AG04450 (cell line): ENCODE data around the gene CCDC121. TPM values are rescaled to one million over a fixed set of nuclear protein-coding genes. Genes with fewer than 3 reads are reported as not detected.
A peak's percentile ranks its signal among the peaks of the same experiment; 100 is the strongest.

Source experiments
- CTCF ChIA-PET: fragments of 300-600, 350-600 bp; formaldehyde crosslinking; extraction: SDS; loops from one replicate; lab custom pipeline; 2022; ENCODE audit warnings: antibody characterized with exemption, inconsistent platforms; lab: Charles Lee
- POLR2A ChIA-PET: fragments of 350-600 bp; formaldehyde crosslinking; extraction: SDS; loops from one replicate; lab custom pipeline; 2021; ENCODE audit warnings: antibody characterized with exemption, inconsistent platforms; lab: Yijun Ruan, JAX
- DNase-seq: peaks from one replicate; pipeline ENCODE4 v3.0.0-alpha.2; 2011; ENCODE audit warnings: low read depth, low spot score
- H3K27ac ChIP-seq: one replicate; pipeline ENCODE4 v1.5.1; 2012; ENCODE audit warnings: low read depth, low read length, control low read depth
- H3K27me3 ChIP-seq: one replicate; pipeline ENCODE4 v1.6.0; 2012; ENCODE audit warnings: low read length; ENCODE audit not compliant: control insufficient read depth, insufficient read depth
- H3K4me3 ChIP-seq: 2 replicates; pipeline ENCODE4 v1.5.1; 2011; ENCODE audit warnings: mild to moderate bottlenecking, low read depth, low read length, control low read depth
- H3K9me3 ChIP-seq: 2 replicates; pipeline ENCODE4 v1.5.1; 2012; ENCODE audit warnings: low read length; ENCODE audit not compliant: control insufficient read depth, insufficient read depth
- CTCF ChIP-seq: IDR thresholded peaks from 2 replicates; pipeline ENCODE4 v1.5.1; 2011; ENCODE audit warnings: low read depth, low read length, control low read depth, inconsistent platforms
- polyA plus RNA-seq: library from polyadenylated mRNA; depleted of rRNA; stranded (reverse); fragments of >200 nt; gene quantifications from 2 replicates; pipeline ENCODE4 v1.2.3, GENCODE V29; 2011

The CCDC121 gene
- polyA plus RNA-seq, 1 experiment, result 1.8 TPM

GRCh38 chr2:27647737-27648136, 18.9 kb upstream of the CCDC121 start:
- H3K4me3 ChIP-seq, result no peak overlapping the region
- CTCF ChIA-PET, result interaction anchor here (1.6 to 2.0 kb wide), 2 partner anchors 36 to 241 kb away, joined by 3 to 11 read pairs; no protein-coding TSS in a partner anchor
- no peak overlapping the region for H3K27ac ChIP-seq
- no peak for DNase-seq
- H3K27me3 ChIP-seq, result no peaks in the 10 kb centered on the region
- no peaks in the 10 kb centered on the region for H3K9me3 ChIP-seq
- POLR2A ChIA-PET, result no interaction called here
- no peak for TF ChIP-seq CTCF

GRCh38 chr2:27647289-27647688, 18.5 kb upstream of the CCDC121 start:
- 0 out of 2 replicates have a peak, but pooled peaks have one; percentile 19 for TF ChIP-seq CTCF
- Histone ChIP-seq H3K9me3 (no peaks in the 10 kb centered on the region), H3K4me3 (no peak overlapping the region), H3K27me3 (no peaks in the 10 kb centered on the region), H3K27ac (no peak overlapping the region)
- DNase-seq, result no peak
- CTCF ChIA-PET, result interaction anchor here (1.6 to 2.0 kb wide), 2 partner anchors 37 to 240 kb away, joined by 3 to 11 read pairs; no protein-coding TSS in a partner anchor
- POLR2A ChIA-PET, result interaction anchor here (0.5 kb wide), 1 partner anchor 17 kb away, joined by 6 read pairs; no protein-coding TSS in a partner anchor

- ChIA-PET CTCF (no interaction called here), POLR2A (no interaction called here)
- Histone ChIP-seq H3K9me3 (no peaks in the 10 kb centered on the region), H3K27ac (no peak overlapping the region), H3K4me3 (no peak overlapping the region), H3K27me3 (no peaks in the 10 kb centered on the region)
- no peak for DNase-seq
- TF ChIP-seq CTCF, result no peak
Measured at GRCh38 chr2:27645197-27645596, 16.4 kb upstream of the CCDC121 start.

GRCh38 chr2:27640722-27641245, 12.0 kb upstream of the CCDC121 start:
- Histone ChIP-seq H3K27me3 (no peaks in the 10 kb centered on the region), H3K9me3 (no peaks in the 10 kb centered on the region), H3K4me3 (no peak overlapping the region), H3K27ac (no peak overlapping the region)
- ChIA-PET CTCF (no interaction called here), POLR2A (interaction anchor here (0.6 kb wide), 1 partner anchor 58 kb away, joined by 4 read pairs; no protein-coding TSS in a partner anchor)
- no peak for TF ChIP-seq CTCF
- no peak for DNase-seq

- CTCF ChIA-PET, result interaction anchor here (1.3 kb wide), 1 partner anchor 45 kb away, joined by 4 read pairs; no protein-coding TSS in a partner anchor
- no peak for TF ChIP-seq CTCF
- no peak overlapping the region for H3K27ac ChIP-seq
- POLR2A ChIA-PET, result no interaction called here
- no peaks in the 10 kb centered on the region for H3K9me3 ChIP-seq
- no peaks in the 10 kb centered on the region for H3K27me3 ChIP-seq
- H3K4me3 ChIP-seq, result no peak overlapping the region
- DNase-seq, result peak; percentile 53
Measured at GRCh38 chr2:27638709-27639108, 9.9 kb upstream of the CCDC121 start.
